Measurements from ENCODE around the gene SSTR1.
"Not testable (repeated sequence)": the region's sequence is repeated elsewhere in the genome, so short reads cannot be mapped to it uniquely, and the experiment has no call there.

- not testable (repeated sequence) for TF ChIP-seq CTCF (IDR thresholded peaks at IDR 0.05 in 4 of 5, conservative IDR thresholded peaks at IDR 0.05 in 1 of 5); POLR2A (IDR thresholded peaks at IDR 0.05)
Observed at GRCh38 chr14:38191491-38191890, 16.2 kb upstream of the SSTR1 start.

All from gastrocnemius medialis (tissue), 4 donors.